GM12878 (cell line): ENCODE results near the gene SYT14.

Source experiments
- NRF1 ChIP-seq: conservative IDR thresholded peaks from 2 replicates; pipeline ENCODE4 v1.6.1; 2011; ENCODE audit warnings: mild to moderate bottlenecking, low read depth, low read length, improper control_type of control experiment
- POLR2A ChIP-seq: IDR thresholded peaks from 2 replicates; pipeline ENCODE4 v1.6.1; 2011; ENCODE audit warnings: low read depth, mild to moderate bottlenecking, low read length

GRCh38 chr1:210174133-210174532 lies 236.1 kb downstream of the SYT14 start:
- TF ChIP-seq NRF1 = no peak
- no peak for TF ChIP-seq POLR2A
